HEK293 (cell line): Measurements from ENCODE around the gene ITGB2.

ENCODE experiments used
- CTCF ChIA-PET: fragments of 350-600 bp; formaldehyde crosslinking; extraction: SDS; loops from one replicate; lab custom pipeline; 2021; ENCODE audit warnings: antibody characterized with exemption; lab: Yijun Ruan, JAX
- POLR2A ChIA-PET: fragments of 300-600 bp; formaldehyde crosslinking; extraction: SDS; loops from one replicate; lab custom pipeline; 2020; ENCODE audit warnings: antibody characterized with exemption, inconsistent platforms; lab: Yijun Ruan, JAX
- H3K27ac ChIP-seq: fragments of 200-500 bp; sonication (Bioruptor generic); 2 replicates; pipeline ENCODE4 v1.5.1; 2014; ENCODE audit warnings: low read depth, low read length, control low read depth, inconsistent platforms; ENCODE audit errors: extremely low read depth
- H3K36me3 ChIP-seq, 2 experiments: fragments of 200-500 bp in 1 of 2; sonication (Bioruptor generic) in 1 of 2; 1 replicate in 1 of 2; 2 replicates in 1 of 2; pipeline ENCODE4 v1.5.1; 2014 to 2017; ENCODE audit warnings: inconsistent platforms in 2 of 2, low read length in 2 of 2; ENCODE audit not compliant: control insufficient read depth in 2 of 2, insufficient read depth in 1 of 2
- H3K4me1 ChIP-seq: fragments of 200-500 bp; sonication (Bioruptor generic); 2 replicates; pipeline ENCODE4 v1.5.1; 2014; ENCODE audit warnings: mild to moderate bottlenecking, low read length, inconsistent platforms; ENCODE audit not compliant: control insufficient read depth, insufficient read depth
- H3K4me3 ChIP-seq: 2 replicates; pipeline ENCODE4 v1.5.1; 2011; ENCODE audit warnings: low read depth, mild to moderate bottlenecking, control low read depth, low read length, moderate library complexity
- H3K9me3 ChIP-seq: fragments of 200-500 bp; sonication (Bioruptor generic); 2 replicates; pipeline ENCODE4 v1.5.1; 2014; ENCODE audit warnings: low read depth, low read length, inconsistent platforms; ENCODE audit not compliant: control insufficient read depth, insufficient read depth
- KLF1 ChIP-seq: fragments of 450-650 bp; formaldehyde crosslinking; IDR thresholded peaks from 2 replicates; pipeline ENCODE4 v1.5.1; 2016; ENCODE audit warnings: missing biosample characterization, missing genetic modification characterization
- PATZ1 ChIP-seq: fragments of 450-650 bp; formaldehyde crosslinking; IDR thresholded peaks from 2 replicates; pipeline ENCODE4 v1.5.1; 2016; ENCODE audit warnings: missing biosample characterization, missing genetic modification characterization
- PRDM2 ChIP-seq: fragments of 450-650 bp; formaldehyde crosslinking; IDR thresholded peaks from 2 replicates; pipeline ENCODE4 v1.5.1; 2016; ENCODE audit warnings: missing biosample characterization, missing genetic modification characterization, borderline replicate concordance
- ZNF600 ChIP-seq: fragments of 450-650 bp; formaldehyde crosslinking; IDR thresholded peaks from 2 replicates; pipeline ENCODE4 v1.5.1; 2016; ENCODE audit warnings: missing biosample characterization, missing genetic modification characterization
- ZSCAN5A ChIP-seq: fragments of 450-650 bp; formaldehyde crosslinking; IDR thresholded peaks from 2 replicates; pipeline ENCODE4 v1.5.1; 2016; ENCODE audit warnings: missing biosample characterization, missing genetic modification characterization
- TF ChIP-seq, protein P1 (sequence below): fragments of 450-650 bp; formaldehyde crosslinking; IDR thresholded peaks from 2 replicates; pipeline ENCODE4 v1.5.1; 2016; ENCODE audit warnings: missing biosample characterization, missing genetic modification characterization

The ITGB2 gene

GRCh38 chr21:44947111-44947929, 26.6 kb upstream of the ITGB2 start:
- TF ChIP-seq PRDM2 (no peak), KLF1 (tag by site-specific recombination) (peak; percentile 40; the same call in 1 of the 2 replicates)
- TF ChIP-seq, protein P1, sequence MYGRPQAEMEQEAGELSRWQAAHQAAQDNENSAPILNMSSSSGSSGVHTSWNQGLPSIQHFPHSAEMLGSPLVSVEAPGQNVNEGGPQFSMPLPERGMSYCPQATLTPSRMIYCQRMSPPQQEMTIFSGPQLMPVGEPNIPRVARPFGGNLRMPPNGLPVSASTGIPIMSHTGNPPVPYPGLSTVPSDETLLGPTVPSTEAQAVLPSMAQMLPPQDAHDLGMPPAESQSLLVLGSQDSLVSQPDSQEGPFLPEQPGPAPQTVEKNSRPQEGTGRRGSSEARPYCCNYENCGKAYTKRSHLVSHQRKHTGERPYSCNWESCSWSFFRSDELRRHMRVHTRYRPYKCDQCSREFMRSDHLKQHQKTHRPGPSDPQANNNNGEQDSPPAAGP (tag by site-specific recombination): 0 out of 2 replicates have a peak, but pooled peaks have one; percentile 22
- Histone ChIP-seq H3K4me3 (no peak overlapping the region), H3K36me3 (peaks cover 3 to 76% of the 10 kb centered on the region in 2 experiments; a peak in 2 of 3 replicates), H3K9me3 (no peaks in the 10 kb centered on the region), H3K27ac (no peak overlapping the region), H3K4me1 (no peaks in the 10 kb centered on the region)
- ChIA-PET CTCF (interaction anchor here (1.0 to 15.2 kb wide), 4 partner anchors 123 to 191 kb away, joined by 5 to 333 read pairs (median 86); no protein-coding TSS in a partner anchor), POLR2A (no interaction called here)

- Histone ChIP-seq H3K4me3 (no peak overlapping the region), H3K36me3 (peaks cover 3 to 78% of the 10 kb centered on the region in 2 experiments; a peak in 2 of 3 replicates), H3K27ac (no peak overlapping the region), H3K9me3 (no peaks in the 10 kb centered on the region), H3K4me1 (peaks cover 1% of the 10 kb centered on the region; the same call in 1 of the 2 replicates)
- POLR2A ChIA-PET: no interaction called here
- TF ChIP-seq ZSCAN5A (tag by site-specific recombination) (no peak), ZNF600 (tag by site-specific recombination) (peak; percentile 67), PATZ1 (tag by site-specific recombination) (0 out of 2 replicates have a peak, but pooled peaks have one; percentile 10)
- CTCF ChIA-PET: interaction anchor here (0.6 to 15.2 kb wide), 5 partner anchors 173 to 227 kb away, joined by 3 to 333 read pairs (median 18); no protein-coding TSS in a partner anchor
These were observed 25.7 kb upstream of the ITGB2 start for GRCh38 chr21:44946254-44947041.
